Esophagus squamous epithelium (tissue), 4 donors: ENCODE results near the gene STN1.

ENCODE experiments used
- POLR2A ChIP-seq, 4 donors: fragments of 450-650 bp; IDR thresholded peaks; one replicate each; pipeline ENCODE4 v1.6.1; 2017; ENCODE audit warnings: antibody characterized with exemption in 4 of 4, mild to moderate bottlenecking in 4 of 4, moderate library complexity in 3 of 4
- TF ChIP-seq, protein P1 (sequence below), 6 experiments: fragments of 450-650 bp in 4 of 6; fragments of 200-600 bp in 2 of 6; sonication (generic) in 2 of 6; IDR thresholded peaks; one replicate each; pipeline ENCODE4 v1.5.1; 2016 to 2019; ENCODE audit warnings: antibody characterized with exemption in 6 of 6, mild to moderate bottlenecking in 4 of 6, moderate library complexity in 4 of 6

- TF ChIP-seq, protein P1, sequence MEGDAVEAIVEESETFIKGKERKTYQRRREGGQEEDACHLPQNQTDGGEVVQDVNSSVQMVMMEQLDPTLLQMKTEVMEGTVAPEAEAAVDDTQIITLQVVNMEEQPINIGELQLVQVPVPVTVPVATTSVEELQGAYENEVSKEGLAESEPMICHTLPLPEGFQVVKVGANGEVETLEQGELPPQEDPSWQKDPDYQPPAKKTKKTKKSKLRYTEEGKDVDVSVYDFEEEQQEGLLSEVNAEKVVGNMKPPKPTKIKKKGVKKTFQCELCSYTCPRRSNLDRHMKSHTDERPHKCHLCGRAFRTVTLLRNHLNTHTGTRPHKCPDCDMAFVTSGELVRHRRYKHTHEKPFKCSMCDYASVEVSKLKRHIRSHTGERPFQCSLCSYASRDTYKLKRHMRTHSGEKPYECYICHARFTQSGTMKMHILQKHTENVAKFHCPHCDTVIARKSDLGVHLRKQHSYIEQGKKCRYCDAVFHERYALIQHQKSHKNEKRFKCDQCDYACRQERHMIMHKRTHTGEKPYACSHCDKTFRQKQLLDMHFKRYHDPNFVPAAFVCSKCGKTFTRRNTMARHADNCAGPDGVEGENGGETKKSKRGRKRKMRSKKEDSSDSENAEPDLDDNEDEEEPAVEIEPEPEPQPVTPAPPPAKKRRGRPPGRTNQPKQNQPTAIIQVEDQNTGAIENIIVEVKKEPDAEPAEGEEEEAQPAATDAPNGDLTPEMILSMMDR (IDR thresholded peaks at IDR 0.05) = no peak
- no peak for TF ChIP-seq POLR2A (IDR thresholded peaks at IDR 0.05)
These were observed 61.2 kb downstream of the STN1 start for GRCh38 chr10:103856797-103857170.
